Measurements from ENCODE around the gene ABI1. TPM values are rescaled to one million over a fixed set of nuclear protein-coding genes. Genes with fewer than 3 reads are reported as not detected.

The ABI1 gene
- total RNA-seq, 1 experiment from 2014 or later: 33.9 TPM

DNA sequence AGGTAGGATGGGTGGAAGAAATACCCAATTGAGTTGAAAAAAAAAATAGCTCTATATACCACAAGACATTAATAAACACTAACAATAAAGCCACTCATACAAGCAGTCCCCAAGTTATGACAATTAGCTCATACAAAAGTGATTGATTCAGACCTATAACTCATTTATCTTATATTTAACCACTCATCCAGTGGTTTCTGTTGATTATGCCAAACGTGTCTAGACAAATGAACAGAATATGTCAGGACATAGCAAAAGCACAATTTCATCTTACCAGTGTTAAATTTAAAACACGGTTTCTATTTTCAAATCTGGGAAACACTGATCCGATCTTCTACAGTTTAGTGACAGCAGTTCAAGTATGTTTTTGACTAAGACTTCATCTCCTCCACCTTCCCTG is 17.0 kb downstream of the ABI1 start (continued):
- TF ChIP-seq CREB1 (CRISPR knock-in tag; IDR thresholded peaks at IDR 0.05) (no peak), ETV6 (CRISPR knock-in tag; IDR thresholded peaks at IDR 0.05) (no peak), ZSCAN18 (CRISPR knock-in tag; IDR thresholded peaks at IDR 0.05) (no peak), MYBL2 (CRISPR knock-in tag; IDR thresholded peaks at IDR 0.05) (no peak), PRRX2 (CRISPR knock-in tag; IDR thresholded peaks at IDR 0.05) (no peak)
- TF ChIP-seq, protein P1, sequence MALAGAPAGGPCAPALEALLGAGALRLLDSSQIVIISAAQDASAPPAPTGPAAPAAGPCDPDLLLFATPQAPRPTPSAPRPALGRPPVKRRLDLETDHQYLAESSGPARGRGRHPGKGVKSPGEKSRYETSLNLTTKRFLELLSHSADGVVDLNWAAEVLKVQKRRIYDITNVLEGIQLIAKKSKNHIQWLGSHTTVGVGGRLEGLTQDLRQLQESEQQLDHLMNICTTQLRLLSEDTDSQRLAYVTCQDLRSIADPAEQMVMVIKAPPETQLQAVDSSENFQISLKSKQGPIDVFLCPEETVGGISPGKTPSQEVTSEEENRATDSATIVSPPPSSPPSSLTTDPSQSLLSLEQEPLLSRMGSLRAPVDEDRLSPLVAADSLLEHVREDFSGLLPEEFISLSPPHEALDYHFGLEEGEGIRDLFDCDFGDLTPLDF (CRISPR knock-in tag; IDR thresholded peaks at IDR 0.05): no peak

- POLR2A ChIA-PET: no interaction called here
- H3K27me3 Mint-ChIP-seq (ENCODE audit: low read depth): no peaks in the 10 kb centered on the region
- H3K27ac Mint-ChIP-seq: no peak overlapping the region
- H3K36me3 Mint-ChIP-seq: peaks cover 2% of the 10 kb centered on the region; the same call in 1 of the 2 replicates
- H3K9me3 Mint-ChIP-seq: no peaks in the 10 kb centered on the region
- no peak overlapping the region for H3K4me3 Mint-ChIP-seq
- TF ChIP-seq, protein P2, sequence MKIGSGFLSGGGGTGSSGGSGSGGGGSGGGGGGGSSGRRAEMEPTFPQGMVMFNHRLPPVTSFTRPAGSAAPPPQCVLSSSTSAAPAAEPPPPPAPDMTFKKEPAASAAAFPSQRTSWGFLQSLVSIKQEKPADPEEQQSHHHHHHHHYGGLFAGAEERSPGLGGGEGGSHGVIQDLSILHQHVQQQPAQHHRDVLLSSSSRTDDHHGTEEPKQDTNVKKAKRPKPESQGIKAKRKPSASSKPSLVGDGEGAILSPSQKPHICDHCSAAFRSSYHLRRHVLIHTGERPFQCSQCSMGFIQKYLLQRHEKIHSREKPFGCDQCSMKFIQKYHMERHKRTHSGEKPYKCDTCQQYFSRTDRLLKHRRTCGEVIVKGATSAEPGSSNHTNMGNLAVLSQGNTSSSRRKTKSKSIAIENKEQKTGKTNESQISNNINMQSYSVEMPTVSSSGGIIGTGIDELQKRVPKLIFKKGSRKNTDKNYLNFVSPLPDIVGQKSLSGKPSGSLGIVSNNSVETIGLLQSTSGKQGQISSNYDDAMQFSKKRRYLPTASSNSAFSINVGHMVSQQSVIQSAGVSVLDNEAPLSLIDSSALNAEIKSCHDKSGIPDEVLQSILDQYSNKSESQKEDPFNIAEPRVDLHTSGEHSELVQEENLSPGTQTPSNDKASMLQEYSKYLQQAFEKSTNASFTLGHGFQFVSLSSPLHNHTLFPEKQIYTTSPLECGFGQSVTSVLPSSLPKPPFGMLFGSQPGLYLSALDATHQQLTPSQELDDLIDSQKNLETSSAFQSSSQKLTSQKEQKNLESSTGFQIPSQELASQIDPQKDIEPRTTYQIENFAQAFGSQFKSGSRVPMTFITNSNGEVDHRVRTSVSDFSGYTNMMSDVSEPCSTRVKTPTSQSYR (CRISPR knock-in tag; IDR thresholded peaks at IDR 0.05): no peak
- TF ChIP-seq, protein P3, sequence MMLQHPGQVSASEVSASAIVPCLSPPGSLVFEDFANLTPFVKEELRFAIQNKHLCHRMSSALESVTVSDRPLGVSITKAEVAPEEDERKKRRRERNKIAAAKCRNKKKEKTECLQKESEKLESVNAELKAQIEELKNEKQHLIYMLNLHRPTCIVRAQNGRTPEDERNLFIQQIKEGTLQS (CRISPR knock-in tag; conservative IDR thresholded peaks at IDR 0.05): no peak
- TF ChIP-seq TCF7 (CRISPR knock-in tag; IDR thresholded peaks at IDR 0.05; ENCODE audit: low read depth) (no peak), ZNF317 (CRISPR knock-in tag; IDR thresholded peaks at IDR 0.05; ENCODE audit: borderline replicate concordance, low read depth) (no peak), ZMAT4 (CRISPR knock-in tag; IDR thresholded peaks at IDR 0.05) (no peak), MYBL2 (CRISPR knock-in tag; IDR thresholded peaks at IDR 0.05) (no peak), PRDM15 (CRISPR knock-in tag; IDR thresholded peaks at IDR 0.05) (no peak), RELA (CRISPR knock-in tag; IDR thresholded peaks at IDR 0.05; ENCODE audit: borderline replicate concordance) (no peak)
- TF ChIP-seq, protein P4, sequence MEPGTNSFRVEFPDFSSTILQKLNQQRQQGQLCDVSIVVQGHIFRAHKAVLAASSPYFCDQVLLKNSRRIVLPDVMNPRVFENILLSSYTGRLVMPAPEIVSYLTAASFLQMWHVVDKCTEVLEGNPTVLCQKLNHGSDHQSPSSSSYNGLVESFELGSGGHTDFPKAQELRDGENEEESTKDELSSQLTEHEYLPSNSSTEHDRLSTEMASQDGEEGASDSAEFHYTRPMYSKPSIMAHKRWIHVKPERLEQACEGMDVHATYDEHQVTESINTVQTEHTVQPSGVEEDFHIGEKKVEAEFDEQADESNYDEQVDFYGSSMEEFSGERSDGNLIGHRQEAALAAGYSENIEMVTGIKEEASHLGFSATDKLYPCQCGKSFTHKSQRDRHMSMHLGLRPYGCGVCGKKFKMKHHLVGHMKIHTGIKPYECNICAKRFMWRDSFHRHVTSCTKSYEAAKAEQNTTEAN (CRISPR knock-in tag; IDR thresholded peaks at IDR 0.05): no peak
- peaks cover 33% of the 10 kb centered on the region for H3K4me1 Mint-ChIP-seq
- DNase-seq (ENCODE audit: low spot score) (no peak), ATAC-seq (no peak)
- CTCF ChIA-PET: no interaction called here
Observed at GRCh38 chr10:26841733-26842317, 18.9 kb downstream of the ABI1 start.
